HEK293 (cell line): Measurements from ENCODE around the gene MT1B.

Experiments used
- CTCF ChIP-seq: fragments of 450-650 bp; formaldehyde crosslinking; IDR thresholded peaks from 2 replicates; pipeline ENCODE4 v1.5.1; 2016; ENCODE audit warnings: missing biosample characterization, missing genetic modification characterization
- ZFP41 ChIP-seq: fragments of 450-650 bp; formaldehyde crosslinking; IDR thresholded peaks from 2 replicates; pipeline ENCODE4 v1.5.1; 2016; ENCODE audit warnings: missing biosample characterization, missing genetic modification characterization, borderline replicate concordance
- ZNF114 ChIP-seq: fragments of 450-650 bp; formaldehyde crosslinking; IDR thresholded peaks from 2 replicates; pipeline ENCODE4 v1.5.0; 2017; ENCODE audit warnings: missing biosample characterization, missing genetic modification characterization
- ZNF211 ChIP-seq: fragments of 450-650 bp; formaldehyde crosslinking; IDR thresholded peaks from 2 replicates; pipeline ENCODE4 v1.5.1; 2016; ENCODE audit warnings: low read depth, missing biosample characterization, missing genetic modification characterization

DNA sequence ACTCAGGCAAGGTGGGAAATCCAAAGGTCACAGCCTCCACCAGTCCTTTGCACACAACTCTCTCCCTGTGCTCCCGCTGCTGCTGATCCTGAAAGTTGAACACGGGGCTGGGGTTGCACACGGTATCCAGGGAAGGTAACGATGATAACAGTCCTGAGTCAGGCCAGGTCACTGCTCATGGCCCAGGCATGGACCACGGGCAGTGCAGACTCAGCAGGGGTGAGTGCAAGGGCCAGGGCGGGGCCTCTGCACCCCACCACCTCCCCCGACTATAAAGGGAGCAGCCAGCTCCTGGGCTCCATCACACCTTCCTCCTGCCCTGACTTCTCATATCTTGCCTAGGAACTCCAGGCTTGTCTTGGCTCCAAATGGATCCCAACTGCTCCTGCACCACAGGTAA lies at the start of gene MT1B:
- TF ChIP-seq CTCF = no peak
- TF ChIP-seq ZFP41 (tag by site-specific recombination) = no peak
- TF ChIP-seq ZNF114 (tag by site-specific recombination) = no peak
- TF ChIP-seq ZNF211 = no peak
